Measurements from ENCODE around the gene TICAM2. TPM values are rescaled to one million over a fixed set of nuclear protein-coding genes. Genes with fewer than 3 reads are reported as not detected.

TICAM2 gene
- total RNA-seq, 1 donor from 2014 or later = 0.98 TPM

GRCh38 chr5:115535479-115536035, 66.7 kb downstream of the TICAM2 start:
- TF ChIP-seq, protein P1, sequence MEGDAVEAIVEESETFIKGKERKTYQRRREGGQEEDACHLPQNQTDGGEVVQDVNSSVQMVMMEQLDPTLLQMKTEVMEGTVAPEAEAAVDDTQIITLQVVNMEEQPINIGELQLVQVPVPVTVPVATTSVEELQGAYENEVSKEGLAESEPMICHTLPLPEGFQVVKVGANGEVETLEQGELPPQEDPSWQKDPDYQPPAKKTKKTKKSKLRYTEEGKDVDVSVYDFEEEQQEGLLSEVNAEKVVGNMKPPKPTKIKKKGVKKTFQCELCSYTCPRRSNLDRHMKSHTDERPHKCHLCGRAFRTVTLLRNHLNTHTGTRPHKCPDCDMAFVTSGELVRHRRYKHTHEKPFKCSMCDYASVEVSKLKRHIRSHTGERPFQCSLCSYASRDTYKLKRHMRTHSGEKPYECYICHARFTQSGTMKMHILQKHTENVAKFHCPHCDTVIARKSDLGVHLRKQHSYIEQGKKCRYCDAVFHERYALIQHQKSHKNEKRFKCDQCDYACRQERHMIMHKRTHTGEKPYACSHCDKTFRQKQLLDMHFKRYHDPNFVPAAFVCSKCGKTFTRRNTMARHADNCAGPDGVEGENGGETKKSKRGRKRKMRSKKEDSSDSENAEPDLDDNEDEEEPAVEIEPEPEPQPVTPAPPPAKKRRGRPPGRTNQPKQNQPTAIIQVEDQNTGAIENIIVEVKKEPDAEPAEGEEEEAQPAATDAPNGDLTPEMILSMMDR (IDR thresholded peaks at IDR 0.05) = no peak
- no peak for TF ChIP-seq POLR2AphosphoS5 (IDR thresholded peaks at IDR 0.05; ENCODE audit: insufficient read depth in 1 of 2, low read depth in 1 of 2)
- TF ChIP-seq POLR2A (IDR thresholded peaks at IDR 0.05) = no peak
- Histone ChIP-seq H3K4me3 (no peak overlapping the region), H3K36me3 (peaks cover 0 to 16% of the 10 kb centered on the region in 2 donors), H3K27ac (no peak overlapping the region), H3K9me3 (no peaks in the 10 kb centered on the region), H3K27me3 (no peaks in the 10 kb centered on the region), H3K4me1 (peaks cover 87% of the 10 kb centered on the region)
- intact Hi-C loops (cut with DNase I) = no loop called here
- DNase-seq (ENCODE audit: extremely low spot score in 2 of 2) = no peak

DNA sequence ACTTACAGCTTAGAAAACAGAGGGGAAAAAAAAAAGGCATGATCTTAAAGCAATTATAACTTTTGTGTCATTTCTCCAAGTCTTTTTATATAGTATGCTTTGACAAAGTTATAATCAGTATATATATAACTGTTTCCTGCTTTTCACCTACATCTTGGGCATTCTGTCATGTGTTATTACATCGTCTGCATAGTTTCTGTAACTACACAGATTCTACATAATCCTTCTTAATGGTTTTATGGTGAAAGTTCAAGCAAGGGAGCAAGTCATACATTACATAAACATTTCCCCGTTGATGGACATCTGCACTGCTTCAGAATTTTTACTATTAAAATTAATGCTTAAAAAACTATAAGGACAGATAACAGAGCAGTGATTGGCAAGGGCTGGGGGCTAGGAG, 69.8 kb downstream of the TICAM2 start:
- peaks cover 0 to 8% of the 10 kb centered on the region in 2 donors for H3K36me3 ChIP-seq
- H3K9me3 ChIP-seq = no peaks in the 10 kb centered on the region
- no peak overlapping the region for H3K27ac ChIP-seq
- intact Hi-C loops (cut with DNase I) = no loop called here
- no peak for DNase-seq (ENCODE audit: extremely low spot score in 2 of 2)
- TF ChIP-seq POLR2AphosphoS5 (IDR thresholded peaks at IDR 0.05; ENCODE audit: insufficient read depth in 1 of 2, low read depth in 1 of 2) (no peak), POLR2A (IDR thresholded peaks at IDR 0.05) (no peak)
- TF ChIP-seq, protein P1 (IDR thresholded peaks at IDR 0.05) = no peak
- H3K27me3 ChIP-seq = no peaks in the 10 kb centered on the region
- H3K4me3 ChIP-seq = no peak overlapping the region
- H3K4me1 ChIP-seq = peaks cover 74% of the 10 kb centered on the region

DNA sequence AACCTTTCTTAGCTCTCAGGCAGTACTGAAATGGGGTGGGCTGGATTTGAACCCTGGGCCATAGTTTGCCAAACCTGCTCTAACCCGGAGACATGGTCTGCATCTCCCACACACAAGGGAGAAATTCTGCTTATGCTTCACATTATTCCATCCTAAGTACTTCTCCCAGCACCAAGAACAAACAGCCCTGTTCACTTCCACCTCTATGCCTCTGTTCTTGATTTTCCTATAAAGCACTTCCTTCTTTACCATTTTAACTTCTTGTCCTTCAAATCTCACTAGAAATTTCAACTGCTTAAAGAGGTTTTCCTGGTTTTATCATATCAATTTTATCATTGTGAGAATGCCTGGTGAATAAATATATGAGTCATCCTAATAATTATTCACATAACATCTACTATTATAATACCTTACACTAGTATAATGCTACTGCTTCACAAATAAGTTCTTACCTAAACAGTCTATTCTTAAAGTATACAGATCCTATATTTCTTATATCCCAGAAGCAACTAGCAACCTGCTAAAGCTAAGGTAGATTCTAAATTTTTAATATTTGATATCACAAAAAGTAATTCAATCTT, 70.4 kb downstream of the TICAM2 start:
- no peak overlapping the region for H3K4me3 ChIP-seq
- H3K36me3 ChIP-seq = peaks cover 0 to 8% of the 10 kb centered on the region in 2 donors
- no peaks in the 10 kb centered on the region for H3K9me3 ChIP-seq
- no peak overlapping the region for H3K27ac ChIP-seq
- no peak for DNase-seq (ENCODE audit: extremely low spot score in 2 of 2)
- H3K27me3 ChIP-seq = no peaks in the 10 kb centered on the region
- H3K4me1 ChIP-seq = peaks cover 69% of the 10 kb centered on the region
- no peak for TF ChIP-seq POLR2A (IDR thresholded peaks at IDR 0.05)
- TF ChIP-seq POLR2AphosphoS5 (IDR thresholded peaks at IDR 0.05; ENCODE audit: insufficient read depth in 1 of 2, low read depth in 1 of 2) = no peak
- TF ChIP-seq, protein P1 (IDR thresholded peaks at IDR 0.05) = no peak
- intact Hi-C loops (cut with DNase I) = no loop called here

GRCh38 chr5:115531380-115531779, 70.9 kb downstream of the TICAM2 start:
- TF ChIP-seq POLR2AphosphoS5 (IDR thresholded peaks at IDR 0.05; ENCODE audit: insufficient read depth in 1 of 2, low read depth in 1 of 2) (no peak), POLR2A (IDR thresholded peaks at IDR 0.05) (no peak)
- TF ChIP-seq, protein P1 (IDR thresholded peaks at IDR 0.05) = no peak
- no peaks in the 10 kb centered on the region for H3K27me3 ChIP-seq
- no peaks in the 10 kb centered on the region for H3K9me3 ChIP-seq
- H3K4me3 ChIP-seq = no peak overlapping the region
- peaks cover 0 to 8% of the 10 kb centered on the region in 2 donors for H3K36me3 ChIP-seq
- H3K4me1 ChIP-seq = peaks cover 69% of the 10 kb centered on the region
- no peak overlapping the region for H3K27ac ChIP-seq
- no peak for DNase-seq (ENCODE audit: extremely low spot score in 2 of 2)
- intact Hi-C loops (cut with DNase I) = no loop called here

DNA sequence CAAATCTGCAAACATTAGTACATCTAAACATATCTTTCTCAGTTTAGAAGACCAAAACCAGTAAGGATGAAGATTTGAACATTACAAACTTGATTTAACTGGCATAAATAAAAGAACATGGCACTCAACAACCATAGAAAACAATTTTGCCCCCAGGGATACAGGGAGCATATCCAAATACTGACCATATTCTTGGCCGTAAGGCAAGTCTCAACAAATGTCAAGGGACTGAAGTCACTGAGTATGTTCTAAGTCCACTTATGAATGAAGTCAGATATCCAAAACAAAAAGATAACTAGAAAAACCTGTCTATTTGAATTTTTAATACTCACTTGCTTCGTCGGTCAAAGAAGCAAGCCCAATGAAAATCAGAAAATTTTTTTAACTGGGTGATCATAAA, 71.9 kb downstream of the TICAM2 start:
- no peak for DNase-seq (ENCODE audit: extremely low spot score in 2 of 2)
- H3K4me3 ChIP-seq = no peak overlapping the region
- peaks cover 0 to 3% of the 10 kb centered on the region in 2 donors for H3K36me3 ChIP-seq
- H3K9me3 ChIP-seq = no peaks in the 10 kb centered on the region
- no peak overlapping the region for H3K27ac ChIP-seq
- intact Hi-C loops (cut with DNase I) = no loop called here
- TF ChIP-seq POLR2A (IDR thresholded peaks at IDR 0.05) (no peak), POLR2AphosphoS5 (IDR thresholded peaks at IDR 0.05; ENCODE audit: insufficient read depth in 1 of 2, low read depth in 1 of 2) (no peak)
- TF ChIP-seq, protein P1 (IDR thresholded peaks at IDR 0.05) = no peak
- H3K27me3 ChIP-seq = no peaks in the 10 kb centered on the region
- H3K4me1 ChIP-seq = peaks cover 70% of the 10 kb centered on the region
